Suppressor macrophage treated with lipopolysaccharide for 4 hours (primary cell): ENCODE measurements around the gene GSTM5.
"Not testable (repeated sequence)": the region's sequence is repeated elsewhere in the genome, so short reads cannot be mapped to it uniquely, and the experiment has no call there.

Experiments
- DNase-seq: peaks from one replicate; pipeline ENCODE4 v3.0.0-alpha.2; 2020

Gene GSTM5

DNA sequence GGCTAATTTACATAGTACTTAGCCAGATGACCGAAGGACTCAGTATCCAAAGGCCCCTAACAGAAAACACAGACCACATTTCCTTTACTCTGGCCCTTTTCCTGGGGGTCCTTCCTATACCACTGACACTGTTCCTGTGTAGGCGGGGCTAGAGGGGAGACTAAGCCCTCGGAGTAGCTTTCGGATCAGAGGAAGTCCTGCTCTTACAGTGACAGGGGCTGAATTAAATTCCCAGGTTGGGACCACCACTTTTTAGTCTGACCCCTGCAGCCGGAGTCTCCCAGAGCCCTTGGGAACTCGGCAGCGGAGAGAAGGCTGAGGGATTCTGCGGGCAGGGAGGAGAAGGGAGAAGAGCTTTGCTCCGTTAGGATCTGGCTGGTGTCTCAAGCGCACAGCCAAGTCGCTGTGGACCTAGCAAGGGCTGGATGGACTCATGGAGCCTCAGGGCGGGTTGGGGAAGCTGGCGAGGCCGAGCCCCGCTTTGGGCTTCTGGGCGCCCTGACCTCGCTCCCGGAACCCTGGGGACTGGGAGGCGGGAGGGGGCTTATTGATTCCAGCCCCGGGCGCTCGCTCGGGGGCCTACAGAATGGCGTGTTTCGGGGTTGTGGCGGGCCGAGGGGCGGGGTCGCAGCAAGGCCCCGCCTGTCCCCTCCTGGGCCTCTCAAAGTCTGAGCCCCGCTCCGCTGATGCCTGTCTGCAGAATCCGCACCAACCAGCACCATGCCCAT is at the start of gene GSTM5:
GSTM5 (plus strand) TSS at position 659 of the 728 bp plus-strand sequence; CDS start at position 721, 62 bp downstream.
- DNase-seq, result not testable (repeated sequence)

- DNase-seq, result no peak
These were observed 47.4 kb upstream of the GSTM5 start for GRCh38 chr1:109664671-109665070.

GRCh38 chr1:109667452-109668122 is 44.5 kb upstream of the GSTM5 start, which contains the start of gene GSTM2:
Gene GSTM2 (plus strand): TSS chr1:109668057. CDS start chr1:109668116, 59 bp downstream.
- peak; percentile 65 for DNase-seq

DNA sequence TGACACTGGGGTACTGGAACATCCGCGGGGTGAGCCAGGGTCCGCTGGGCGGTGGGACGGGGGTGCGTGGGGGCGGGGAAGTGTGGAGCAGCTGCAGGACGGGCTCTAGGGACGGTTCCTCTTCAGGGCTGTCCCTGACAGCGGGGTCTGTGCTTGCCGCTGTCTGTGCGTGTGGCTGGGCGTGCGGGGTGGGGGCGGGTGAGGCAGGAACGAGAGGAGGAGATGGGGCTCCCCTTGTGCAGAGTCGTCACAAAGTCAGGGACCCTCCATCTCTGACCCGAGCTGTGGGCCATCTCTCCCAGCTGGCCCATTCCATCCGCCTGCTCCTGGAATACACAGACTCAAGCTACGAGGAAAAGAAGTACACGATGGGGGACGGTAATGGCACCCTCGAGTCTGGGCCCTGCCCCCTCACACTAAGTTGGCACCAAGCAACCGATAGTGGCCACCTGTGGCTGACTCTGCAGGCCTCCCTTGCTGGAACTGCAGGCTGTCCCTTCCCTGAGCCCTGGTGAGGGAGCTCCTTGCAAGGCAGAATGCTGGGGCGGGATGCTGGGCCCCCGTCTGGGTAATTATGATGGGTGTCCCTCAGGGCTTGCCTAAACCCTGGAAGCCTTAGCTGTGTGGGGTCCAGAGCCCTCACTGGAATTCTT is 43.8 kb upstream of the GSTM5 start:
- DNase-seq, result no peak

DNA sequence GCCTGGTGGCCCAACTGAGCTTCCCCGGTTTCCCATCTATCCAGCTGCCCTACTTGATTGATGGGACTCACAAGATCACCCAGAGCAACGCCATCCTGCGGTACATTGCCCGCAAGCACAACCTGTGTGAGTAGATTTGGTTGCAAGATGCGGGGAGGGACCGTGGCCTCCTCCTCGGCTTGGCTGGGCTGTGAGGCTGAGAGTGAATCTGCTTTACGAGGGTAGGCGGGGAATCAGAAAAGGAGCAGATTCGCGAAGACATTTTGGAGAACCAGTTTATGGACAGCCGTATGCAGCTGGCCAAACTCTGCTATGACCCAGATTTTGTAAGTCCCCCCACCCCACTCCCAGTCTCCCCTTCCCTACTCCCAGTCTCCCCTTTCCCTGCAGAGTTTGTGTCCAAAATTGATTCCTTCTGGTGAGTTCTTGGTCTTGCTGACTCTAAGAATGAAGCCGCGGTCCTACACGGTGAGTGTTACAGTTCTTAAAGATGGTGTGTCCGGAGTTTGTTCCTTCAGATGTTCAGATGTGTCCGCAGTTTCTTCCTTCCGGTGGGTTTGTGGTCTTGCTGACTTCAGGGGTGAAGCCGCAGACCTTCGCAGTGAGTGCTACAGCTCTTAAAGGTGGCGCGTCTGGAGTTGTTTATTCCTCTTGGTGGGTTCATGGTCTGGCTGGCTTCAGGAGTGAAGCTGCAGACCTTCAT is 42.7 kb upstream of the GSTM5 start:
- DNase-seq, result no peak

- not testable (repeated sequence) for DNase-seq
These were observed 42.1 kb upstream of the GSTM5 start for GRCh38 chr1:109669949-109670302.

GRCh38 chr1:109671067-109671466 is 41.0 kb upstream of the GSTM5 start:
- no peak for DNase-seq

DNA sequence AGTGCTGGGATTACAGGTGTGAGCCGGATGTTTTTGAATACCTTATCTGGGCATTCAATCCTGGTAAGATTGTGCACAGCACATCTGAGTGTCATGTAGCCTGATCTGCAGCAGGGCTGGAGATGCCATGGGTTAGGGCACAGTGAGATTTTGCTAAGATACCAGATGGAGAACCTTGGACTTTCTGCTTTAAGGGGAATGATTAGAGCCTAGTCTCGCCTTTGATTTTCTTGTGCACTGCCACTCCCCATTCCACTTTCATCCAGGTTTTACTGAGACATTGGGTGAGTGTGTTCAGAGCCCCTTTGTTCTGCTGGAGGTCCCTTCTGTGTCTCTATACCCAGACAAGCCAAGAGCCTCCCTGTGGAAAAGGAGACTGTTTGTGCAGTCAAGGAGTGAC is 38.2 kb upstream of the GSTM5 start:
- DNase-seq, result not testable (repeated sequence)

- not testable (repeated sequence) for DNase-seq
These were observed 35.2 kb upstream of the GSTM5 start for GRCh38 chr1:109676683-109677381.

DNA sequence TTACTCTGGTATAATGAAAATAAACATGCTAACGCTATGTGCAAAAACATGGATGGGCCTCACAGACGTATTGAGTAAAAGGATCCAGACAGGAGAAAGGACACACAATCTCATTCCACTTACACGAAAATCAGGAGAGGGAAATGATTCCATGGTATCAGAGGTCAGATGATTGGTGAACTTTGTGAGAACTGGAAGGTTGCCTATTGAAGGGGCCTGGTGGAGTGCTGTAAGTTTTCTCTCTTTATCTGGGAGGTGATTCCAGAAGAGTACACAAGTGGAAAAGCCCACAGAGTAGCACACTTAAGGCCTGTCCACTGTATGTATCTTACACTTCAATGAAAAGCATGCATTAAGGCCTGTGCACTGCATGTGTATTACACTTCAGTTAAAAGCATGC is 34.6 kb upstream of the GSTM5 start:
- no peak for DNase-seq

DNA sequence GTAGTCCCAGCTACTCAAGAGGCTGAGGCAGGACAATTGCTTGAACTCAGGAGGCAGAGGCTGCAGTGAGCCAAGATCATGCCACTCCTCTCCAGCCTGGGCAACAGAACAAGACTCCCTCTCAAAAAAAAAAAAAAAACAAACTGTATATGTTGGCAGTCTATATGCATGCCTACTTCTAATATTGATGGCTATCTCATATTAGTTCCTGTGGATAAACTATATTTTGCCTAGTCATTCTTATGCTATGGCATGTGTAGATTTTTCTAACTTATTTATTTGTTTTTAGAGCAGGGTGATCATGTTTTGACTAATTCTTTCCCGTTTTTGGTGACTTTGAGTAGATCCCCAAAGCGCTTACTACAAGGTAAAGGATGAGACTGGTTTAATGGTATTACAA is 33.4 kb upstream of the GSTM5 start:
- DNase-seq, result not testable (repeated sequence)

DNA sequence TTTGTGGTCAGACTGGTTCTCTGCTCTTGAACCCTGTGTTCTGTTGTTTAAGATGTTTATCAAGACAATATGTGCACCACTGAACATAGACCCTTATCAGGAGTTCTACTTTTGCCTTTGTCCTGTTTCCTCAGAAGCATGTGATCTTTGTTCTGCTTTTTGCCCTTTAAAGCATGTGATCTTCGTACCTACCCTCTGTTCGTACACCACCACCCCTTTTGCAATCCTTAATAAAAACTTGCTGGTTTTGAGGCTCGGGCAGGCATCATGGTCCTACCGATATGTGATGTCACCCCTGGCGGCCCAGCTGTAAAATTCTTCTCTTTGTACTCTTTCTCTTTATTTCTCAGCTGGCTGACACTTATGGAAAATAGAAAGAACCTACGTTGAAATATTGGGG is 27.3 kb upstream of the GSTM5 start:
- not testable (repeated sequence) for DNase-seq

DNA sequence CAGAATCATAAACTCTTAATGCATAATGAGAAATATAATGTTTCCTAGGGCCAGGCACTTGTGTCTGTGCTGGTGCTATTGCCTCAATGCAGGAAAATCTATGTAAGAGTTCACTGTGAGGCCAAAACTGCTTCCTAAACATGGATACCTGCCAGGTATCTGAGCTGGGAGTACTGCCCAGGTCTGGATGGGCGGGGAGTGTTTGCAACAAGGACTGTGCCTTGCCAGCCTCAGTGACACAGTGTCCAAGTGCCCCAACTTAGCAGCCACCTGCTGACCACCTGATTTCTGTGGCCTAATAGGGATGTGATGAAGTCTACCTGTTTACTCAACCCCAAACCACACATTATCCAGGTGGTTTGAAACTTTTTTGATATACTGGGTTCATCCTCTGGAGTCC is 26.7 kb upstream of the GSTM5 start:
- DNase-seq, result not testable (repeated sequence)

GRCh38 chr1:109685890-109686289 is 26.2 kb upstream of the GSTM5 start:
- DNase-seq, result not testable (repeated sequence)

DNA sequence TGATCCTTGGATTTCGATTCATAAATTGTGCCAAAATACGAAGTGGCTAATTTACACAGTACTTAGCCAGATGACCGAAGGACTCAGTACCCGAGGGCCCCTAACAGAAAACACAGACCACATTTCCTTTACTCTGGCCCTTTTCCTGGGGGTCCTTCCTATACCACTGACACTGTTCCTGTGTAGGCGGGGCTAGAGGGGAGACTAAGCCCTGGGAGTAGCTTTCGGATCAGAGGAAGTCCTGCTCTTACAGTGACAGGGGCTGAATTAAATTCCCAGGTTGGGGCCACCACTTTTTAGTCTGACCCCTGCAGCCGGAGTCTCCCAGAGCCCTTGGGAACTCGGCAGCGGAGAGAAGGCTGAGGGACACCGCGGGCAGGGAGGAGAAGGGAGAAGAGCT is 24.9 kb upstream of the GSTM5 start:
- DNase-seq, result not testable (repeated sequence)

DNA sequence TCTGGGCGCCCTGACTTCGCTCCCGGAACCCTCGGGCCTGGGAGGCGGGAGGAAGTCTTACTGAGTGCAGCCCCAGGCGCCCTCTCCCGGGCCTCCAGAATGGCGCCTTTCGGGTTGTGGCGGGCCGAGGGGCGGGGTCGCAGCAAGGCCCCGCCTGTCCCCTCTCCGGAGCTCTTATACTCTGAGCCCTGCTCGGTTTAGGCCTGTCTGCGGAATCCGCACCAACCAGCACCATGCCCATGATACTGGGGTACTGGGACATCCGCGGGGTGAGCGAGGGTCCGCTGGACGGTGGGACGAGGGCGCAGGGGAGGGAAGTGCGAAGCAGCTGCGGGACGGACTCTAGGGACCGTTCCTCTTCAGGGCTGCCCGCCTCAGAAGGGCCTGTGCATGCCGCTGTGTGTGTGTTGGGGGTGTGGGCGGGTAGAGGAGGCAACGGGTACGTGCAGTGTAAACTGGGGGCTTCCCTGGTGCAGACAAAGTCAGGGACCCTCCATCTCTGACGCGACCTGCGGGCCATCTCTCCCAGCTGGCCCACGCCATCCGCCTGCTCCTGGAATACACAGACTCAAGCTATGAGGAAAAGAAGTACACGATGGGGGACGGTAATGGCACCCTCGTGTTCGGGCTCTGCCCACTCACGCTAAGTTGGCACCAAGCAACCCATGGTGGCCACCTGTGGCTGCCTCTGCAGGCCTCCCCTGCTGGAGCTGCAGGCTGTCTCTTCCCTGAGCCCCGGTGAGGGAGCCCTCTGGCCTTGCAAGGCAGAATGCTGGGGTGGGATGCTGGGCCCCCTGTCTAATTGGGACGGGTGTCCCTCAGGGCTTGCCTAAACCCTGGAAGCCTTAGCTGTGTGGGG is 24.2 kb upstream of the GSTM5 start, which contains the start of gene GSTM1:
GSTM1 (plus strand) TSS at position 177 of the 859 bp plus-strand sequence; CDS start at position 234, 57 bp downstream.
- DNase-seq, result peak; percentile 73

- no peak for DNase-seq
These were observed 22.1 kb upstream of the GSTM5 start for GRCh38 chr1:109689844-109690405.

DNA sequence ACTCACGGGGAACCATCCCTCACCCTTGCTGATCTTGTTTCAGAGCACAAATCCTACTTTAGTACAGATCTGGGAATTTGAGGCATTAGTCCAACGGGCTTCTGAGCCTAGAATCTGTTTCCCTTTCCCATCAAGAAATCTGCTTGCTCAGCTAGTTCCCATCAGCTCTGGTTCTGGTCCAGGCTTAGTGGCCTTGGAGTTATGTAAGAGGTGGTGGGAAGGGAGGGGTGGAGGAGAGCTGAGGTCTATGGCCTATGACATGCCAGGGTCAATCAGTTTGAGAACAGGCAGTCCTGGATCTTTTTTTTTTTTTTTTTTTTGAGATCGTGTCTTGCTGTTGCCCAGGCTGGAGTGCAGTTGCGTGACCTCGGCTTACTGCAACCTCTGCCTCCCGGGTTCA is 20.3 kb upstream of the GSTM5 start:
- DNase-seq, result no peak

- not testable (repeated sequence) for DNase-seq
These were observed 17.7 kb upstream of the GSTM5 start for GRCh38 chr1:109694400-109694799.

DNA sequence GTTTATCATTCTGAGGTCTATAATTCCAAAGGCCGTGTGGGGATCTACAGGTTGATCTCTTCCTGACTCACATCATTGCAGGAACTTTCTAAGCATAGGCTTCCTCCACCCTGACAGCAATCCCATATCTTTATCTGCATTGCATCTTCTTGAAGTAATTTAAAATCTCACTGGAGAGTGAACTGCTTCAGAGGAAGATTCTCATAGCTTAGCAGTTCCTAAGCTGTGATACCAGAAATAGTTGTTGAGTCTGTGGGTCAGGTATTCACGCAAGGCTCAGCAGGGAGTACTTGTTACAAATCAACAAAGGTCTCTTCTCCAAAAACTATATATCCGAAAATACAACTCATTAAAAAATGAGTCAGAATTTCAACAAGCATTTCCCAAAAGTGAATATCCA is 16.9 kb upstream of the GSTM5 start:
- not testable (repeated sequence) for DNase-seq

GRCh38 chr1:109697066-109697465 is 15.0 kb upstream of the GSTM5 start:
- DNase-seq, result no peak
